RKO (cell line): ENCODE data around the gene FNBP1.
"Not testable (repeated sequence)": the region's sequence is repeated elsewhere in the genome, so short reads cannot be mapped to it uniquely, and the experiment has no call there.

ENCODE experiments used
- DNase-seq: peaks from one replicate; pipeline ENCODE4 v3.0.0-alpha.2; 2016; ENCODE audit warnings: low spot score

FNBP1 gene

GRCh38 chr9:129953736-129954135, 89.3 kb downstream of the FNBP1 start:
- no peak for DNase-seq

- no peak for DNase-seq
These were observed 90.7 kb downstream of the FNBP1 start for GRCh38 chr9:129952337-129952736.

- no peak for DNase-seq
These were observed 93.2 kb downstream of the FNBP1 start for GRCh38 chr9:129949821-129950220.

DNA sequence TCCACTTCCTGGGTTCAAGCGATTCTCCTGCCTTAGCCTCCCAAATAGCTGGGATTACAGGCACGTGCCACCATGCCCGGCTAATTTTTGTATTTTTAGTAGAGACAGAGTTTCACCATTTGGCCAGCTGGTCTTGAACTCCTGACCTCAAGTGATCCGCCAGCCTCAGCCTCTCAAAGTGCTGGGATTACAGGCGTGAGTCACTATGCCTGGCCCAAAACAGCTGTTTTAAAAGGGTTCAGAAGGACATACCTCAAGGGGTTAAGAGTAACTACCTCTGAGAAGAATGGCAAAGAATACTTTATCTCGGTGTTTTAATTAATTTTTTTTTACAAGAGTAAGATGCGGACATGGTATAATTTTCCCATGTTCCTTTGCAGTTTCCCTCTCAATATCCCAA, 94.4 kb downstream of the FNBP1 start:
- DNase-seq = not testable (repeated sequence)

DNA sequence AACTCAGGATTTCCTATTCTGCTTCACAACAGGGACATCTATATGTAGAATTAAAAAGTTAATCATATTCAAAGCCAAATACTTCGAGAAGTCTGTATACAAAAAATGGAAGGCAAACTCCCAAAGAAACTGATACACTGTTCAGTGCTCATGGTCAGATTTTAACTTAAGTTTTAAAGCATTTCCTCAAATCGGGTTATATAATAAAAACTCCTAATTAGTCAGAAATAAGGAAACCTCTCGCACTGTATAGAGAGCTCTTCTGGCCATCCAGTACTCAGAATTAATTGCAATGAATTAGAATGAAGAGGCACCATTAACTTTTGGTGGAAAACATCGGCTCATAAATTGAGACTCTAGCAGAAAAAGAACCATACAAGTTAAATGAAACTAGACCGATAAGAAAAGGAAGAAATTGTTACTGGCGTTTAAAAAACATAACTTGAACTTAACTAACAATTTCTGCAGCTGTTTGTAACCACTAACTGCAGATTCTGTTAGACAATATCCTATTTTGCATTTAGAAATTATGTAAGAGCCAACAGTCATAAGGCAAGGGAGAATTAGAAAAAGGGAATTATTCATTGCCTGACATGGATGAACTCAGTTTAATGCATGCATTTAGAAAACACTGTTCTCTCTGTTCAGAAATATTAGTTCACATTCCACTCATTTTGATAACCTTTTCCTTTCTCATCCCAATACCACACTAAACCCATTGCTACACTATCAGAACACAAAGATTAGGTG, 96.6 kb downstream of the FNBP1 start:
- DNase-seq = no peak

- DNase-seq = no peak
These were observed 97.7 kb downstream of the FNBP1 start for GRCh38 chr9:129945314-129945713.

DNA sequence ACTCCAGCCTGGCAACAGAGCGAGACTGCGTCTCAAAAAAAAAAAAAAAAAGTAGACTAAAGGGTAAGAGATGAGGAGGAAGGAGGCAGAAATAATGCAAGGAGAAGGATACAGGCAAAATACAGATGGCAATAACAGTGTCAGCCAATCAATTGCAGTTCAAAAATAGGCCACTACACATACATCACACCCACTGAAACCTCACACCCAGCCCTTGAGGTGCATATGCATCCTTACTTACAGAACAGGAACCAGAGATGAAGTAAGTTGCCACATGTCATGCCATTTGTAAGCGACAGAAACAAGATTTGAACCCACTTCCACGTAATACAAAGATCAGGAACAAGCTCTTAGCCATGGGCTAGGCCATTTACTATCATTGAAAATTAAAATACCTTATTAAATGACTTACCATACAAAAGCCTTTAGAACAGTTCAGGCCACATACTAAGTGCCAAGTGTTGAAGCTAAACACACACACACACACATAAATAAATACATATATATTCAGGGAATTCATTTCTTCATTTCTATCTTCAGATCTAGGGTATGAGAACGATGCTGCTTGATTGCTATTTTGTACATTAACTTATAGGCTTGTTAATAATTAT, 98.4 kb downstream of the FNBP1 start:
- DNase-seq = no peak

- DNase-seq = no peak
These were observed 103.6 kb downstream of the FNBP1 start for GRCh38 chr9:129939431-129939830.

GRCh38 chr9:129938291-129938979, 104.6 kb downstream of the FNBP1 start:
- no peak for DNase-seq

- DNase-seq = not testable (repeated sequence)
These were observed 105.1 kb downstream of the FNBP1 start for GRCh38 chr9:129937879-129938278.

- no peak for DNase-seq
These were observed 106.8 kb downstream of the FNBP1 start for GRCh38 chr9:129936222-129936621.

DNA sequence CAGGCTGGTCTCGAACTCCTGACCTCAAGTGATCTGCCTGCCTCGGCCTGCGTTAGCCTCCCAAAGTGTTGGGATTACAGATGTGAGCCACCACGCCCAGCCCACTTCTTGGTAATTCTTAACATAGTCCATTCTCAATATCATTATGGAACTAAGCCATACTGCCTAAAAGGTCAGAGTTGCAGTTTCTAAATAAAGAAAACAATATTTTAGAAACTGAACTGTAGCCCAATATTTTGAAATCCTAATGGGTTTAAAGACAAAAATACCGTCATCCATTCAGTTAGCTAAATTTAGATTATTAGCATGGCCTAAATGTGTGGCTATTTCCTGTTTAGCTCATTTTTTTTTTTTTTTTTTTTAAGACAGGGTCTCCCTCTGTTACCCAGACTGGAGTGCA, 108.2 kb downstream of the FNBP1 start:
- DNase-seq = no peak

DNA sequence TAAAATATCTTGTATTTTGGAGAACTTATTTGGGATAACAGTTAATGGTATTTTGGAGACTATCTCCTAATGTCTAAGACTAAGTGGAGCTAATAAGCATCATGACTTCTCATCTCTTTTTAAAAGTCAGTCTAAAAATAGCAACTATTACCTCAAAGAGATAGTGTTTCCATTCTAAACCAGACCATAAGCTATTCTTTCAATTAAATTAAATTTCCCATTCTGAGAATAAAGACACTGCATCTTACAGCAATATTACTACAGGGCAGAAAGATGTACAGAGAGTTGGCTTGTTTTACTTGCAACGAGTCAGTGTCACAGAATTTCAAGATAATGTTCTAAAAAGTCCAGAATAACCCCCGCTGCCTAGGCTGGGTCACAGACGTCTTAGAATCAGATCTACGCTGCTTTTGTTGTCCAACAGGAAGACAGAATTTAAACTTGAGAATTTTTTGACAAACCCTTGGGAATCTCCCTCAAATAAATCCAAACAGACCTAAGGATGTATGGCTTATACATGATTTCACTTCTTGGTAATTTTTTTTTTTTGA, 108.9 kb downstream of the FNBP1 start:
- DNase-seq = no peak

GRCh38 chr9:129933185-129934040, 109.6 kb downstream of the FNBP1 start:
- DNase-seq = no peak

- DNase-seq = no peak
These were observed 110.5 kb downstream of the FNBP1 start for GRCh38 chr9:129932303-129933151.

DNA sequence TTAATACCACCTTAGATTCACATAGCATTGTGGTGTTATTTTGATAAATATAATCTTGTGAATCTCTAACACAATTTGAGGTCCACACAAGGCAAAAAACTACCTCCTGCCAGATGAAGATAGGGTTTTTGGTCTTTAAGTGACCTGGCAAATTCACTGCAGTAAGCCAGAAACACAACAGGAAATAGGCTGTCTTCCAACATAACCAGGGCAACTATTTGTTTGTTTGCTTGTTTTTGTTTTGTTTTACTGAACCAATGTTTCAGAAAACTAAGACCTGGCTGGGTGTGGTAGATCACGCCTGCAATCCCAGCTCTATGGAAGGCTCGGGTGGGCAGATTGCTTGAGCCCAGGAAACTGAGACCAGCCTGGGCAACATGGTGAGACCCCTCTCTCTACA, 112.2 kb downstream of the FNBP1 start:
- DNase-seq = no peak

DNA sequence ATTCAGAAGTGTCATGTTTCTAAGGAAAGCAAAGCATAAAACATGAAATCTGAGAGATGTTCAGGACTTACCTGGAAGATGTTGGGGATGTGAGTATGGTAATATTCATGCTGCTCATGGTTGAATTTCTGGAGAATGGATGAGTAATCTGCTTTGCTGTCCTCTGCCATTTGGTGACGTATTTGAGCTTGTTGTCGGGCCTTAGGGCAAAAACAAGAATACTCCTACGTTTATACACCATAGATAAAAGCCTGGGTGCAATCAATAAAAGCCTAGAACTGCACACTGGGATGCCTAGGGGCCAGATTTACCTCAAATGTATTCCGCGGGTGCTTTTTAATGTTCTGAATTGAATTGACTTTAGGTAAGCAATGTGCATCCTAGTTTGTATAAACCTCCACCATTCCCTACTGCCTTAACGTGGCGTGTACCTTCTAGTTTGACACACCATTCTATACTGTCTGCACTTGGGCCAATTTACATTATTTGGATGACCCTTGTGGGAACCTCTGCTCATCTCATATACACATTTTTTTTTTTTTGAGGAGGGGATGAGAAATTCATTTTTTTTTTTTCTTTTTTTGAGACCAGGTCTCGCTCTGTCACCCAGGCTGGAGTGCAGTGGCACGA, 113.4 kb downstream of the FNBP1 start:
- peak; percentile 38 for DNase-seq

DNA sequence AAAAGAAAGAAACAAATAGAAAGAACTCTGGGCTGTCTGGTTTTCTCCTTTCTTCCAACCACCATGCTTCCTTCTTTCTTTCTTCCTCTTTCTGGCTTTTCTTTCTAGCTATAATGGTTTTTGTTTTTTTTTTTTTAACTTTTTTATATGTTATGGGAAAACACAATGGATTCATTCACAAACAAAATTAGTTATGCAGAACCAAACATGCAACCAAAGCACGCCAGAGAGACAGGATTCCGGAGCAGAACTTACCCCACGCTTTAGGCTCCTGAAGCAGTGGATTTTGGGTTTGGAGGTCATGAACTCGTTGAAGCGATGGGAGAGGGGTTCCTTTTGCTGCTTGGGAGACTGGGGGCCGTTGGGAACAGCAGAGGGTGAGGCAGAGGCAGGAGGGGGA, 119.4 kb downstream of the FNBP1 start:
- DNase-seq = no peak

DNA sequence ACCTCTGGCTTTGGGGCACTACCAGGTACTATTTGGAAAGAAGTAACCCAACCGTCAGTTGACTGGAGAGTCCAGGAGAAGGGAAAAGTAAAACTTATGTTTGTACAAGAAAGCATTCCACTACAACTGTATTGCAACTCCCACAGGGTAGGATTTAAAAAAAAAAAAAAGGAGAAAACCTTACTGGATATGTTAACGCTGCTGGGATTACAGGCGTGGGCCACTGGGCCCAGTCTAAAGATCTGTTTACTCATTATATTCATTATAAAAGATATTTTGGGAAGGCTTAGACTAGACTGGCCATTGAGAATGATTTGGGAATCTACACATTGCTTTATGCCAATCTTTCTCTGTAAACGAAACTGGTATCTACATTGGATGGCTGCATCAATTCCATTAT, 121.1 kb downstream of the FNBP1 start:
- DNase-seq = no peak

DNA sequence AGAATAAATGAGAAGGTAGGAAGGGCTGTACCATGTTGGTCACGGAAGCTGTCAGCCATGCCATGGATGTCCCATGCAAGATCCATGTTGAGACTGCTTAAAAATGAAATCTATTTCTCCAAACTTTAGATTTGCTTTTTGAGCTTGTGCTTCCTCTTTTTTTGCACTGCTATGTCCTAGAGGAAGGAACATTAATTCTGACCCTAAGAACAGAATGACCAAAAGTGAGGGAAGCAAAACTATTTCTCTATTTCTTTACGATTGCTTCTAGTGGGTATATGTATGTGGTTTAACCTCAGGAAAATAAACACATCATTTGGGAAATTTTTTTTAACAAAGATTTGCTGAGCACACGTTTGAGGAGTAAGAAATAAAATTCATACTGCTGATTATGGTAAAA, 123.1 kb downstream of the FNBP1 start:
- no peak for DNase-seq

- DNase-seq = no peak
These were observed 123.7 kb downstream of the FNBP1 start for GRCh38 chr9:129919277-129919676.
